ENCODE data around the gene ATG10. TPM values are rescaled to one million over a fixed set of nuclear protein-coding genes. Genes with fewer than 3 reads are reported as not detected.

Gene ATG10
- total and polyA plus RNA-seq, 2 experiments from 2014 or later: 12.5 to 17.7 TPM

GRCh38 chr5:82068723-82069122 lies 96.9 kb downstream of the ATG10 start (continued):
- TF ChIP-seq EZH2phosphoT487 (IDR thresholded peaks at IDR 0.05; ENCODE audit: unreplicated experiment) (no peak), JUNB (IDR thresholded peaks at IDR 0.05; ENCODE audit: unreplicated experiment) (no peak), REST (IDR thresholded peaks at IDR 0.05; ENCODE audit: unreplicated experiment) (no peak), ETS1 (IDR thresholded peaks at IDR 0.05) (no peak)

- Mint-ChIP-seq H3K27me3 (ENCODE audit: insufficient read depth, low read depth, poor library complexity) (no peaks in the 10 kb centered on the region), H3K4me1 (peaks cover 6% of the 10 kb centered on the region; the same call in 1 of the 3 replicates), H3K36me3 (ENCODE audit: low read depth) (no peaks in the 10 kb centered on the region), H3K4me3 (no peak overlapping the region), H3K9me3 (no peaks in the 10 kb centered on the region), H3K27ac (no peak overlapping the region)
- H3K36me3 ChIP-seq (ENCODE audit: insufficient read depth): no peaks in the 10 kb centered on the region
- no peak for DNase-seq (ENCODE audit: low spot score)
- H3K27me3 ChIP-seq (ENCODE audit: insufficient read depth): no peaks in the 10 kb centered on the region
- no peaks in the 10 kb centered on the region for H4K20me1 ChIP-seq (replicated peaks; ENCODE audit: insufficient read depth)
- no peak for ATAC-seq
- no peaks in the 10 kb centered on the region for H3K79me2 ChIP-seq (replicated peaks; ENCODE audit: insufficient read depth)
- H2AFZ ChIP-seq: no peak overlapping the region
- no peaks in the 10 kb centered on the region for H3F3A ChIP-seq (replicated peaks; ENCODE audit: low read depth)
- H3K4me2 ChIP-seq: no peak overlapping the region
- H3K4me1 ChIP-seq (ENCODE audit: insufficient read depth): no peaks in the 10 kb centered on the region
- no peak overlapping the region for H3K27ac ChIP-seq (ENCODE audit: low read depth)
- no peak overlapping the region for H3K4me3 ChIP-seq
- no peaks in the 10 kb centered on the region for H3K9me2 ChIP-seq (ENCODE audit: insufficient read depth)
- TF ChIP-seq EZH2phosphoT487 (IDR thresholded peaks at IDR 0.05; ENCODE audit: unreplicated experiment): no peak
- no peak for TF ChIP-seq EZH2 (IDR thresholded peaks at IDR 0.05; ENCODE audit: low read depth, unreplicated experiment)
- TF ChIP-seq POLR2AphosphoS5 (IDR thresholded peaks at IDR 0.05; ENCODE audit: low read depth): no peak
- no peak for TF ChIP-seq CTCF (conservative IDR thresholded peaks at IDR 0.05; ENCODE audit: low read depth in 2 of 2)
- no peak for TF ChIP-seq ZNF114 (CRISPR knock-in tag; IDR thresholded peaks at IDR 0.05)
- TF ChIP-seq NANOG (IDR thresholded peaks at IDR 0.05; ENCODE audit: borderline replicate concordance): no peak
- no peak for TF ChIP-seq REST (IDR thresholded peaks at IDR 0.05; ENCODE audit: unreplicated experiment)
These were observed 100.3 kb downstream of the ATG10 start for GRCh38 chr5:82072138-82072537.
